ENCODE results near the gene GABBR2. TPM values are rescaled to one million over a fixed set of nuclear protein-coding genes. Genes with fewer than 3 reads are reported as not detected.

The GABBR2 gene
- total and polyA plus RNA-seq, 2 of the 8 experiments (the other 6 are each of a cell fraction or from before 2014, with no cell fraction given) = 0.50 to 1.2 TPM

GRCh38 chr9:98375138-98375726, 333.5 kb downstream of the GABBR2 start:
- POLR2A ChIA-PET (ENCODE audit: partially characterized antibody) = no interaction called here
- no peak overlapping the region for H3K27ac ChIP-seq (ENCODE audit: low read depth, low read length)
- FAIRE-seq = no peak
- TF ChIP-seq CBX8 (IDR thresholded peaks at IDR 0.05; ENCODE audit: borderline replicate concordance, low read depth, low read length) (no peak), POU5F1 (IDR thresholded peaks at IDR 0.05; ENCODE audit: low read depth, low read length) (no peak), MAX (IDR thresholded peaks at IDR 0.05) (no peak), GTF2F1 (IDR thresholded peaks at IDR 0.05; ENCODE audit: borderline replicate concordance, low read depth, low read length) (no peak), TAF7 (optimal IDR thresholded peaks at IDR 0.05; ENCODE audit: borderline replicate concordance, low read depth, low read length) (no peak), TBP (IDR thresholded peaks at IDR 0.05; ENCODE audit: low read depth, low read length) (no peak), JUND (IDR thresholded peaks at IDR 0.05; ENCODE audit: low read length) (no peak), RXRA (IDR thresholded peaks at IDR 0.05; ENCODE audit: insufficient read depth, low read depth, low read length) (no peak), BCL11A (IDR thresholded peaks at IDR 0.05; ENCODE audit: low read depth in 2 of 2, low read length in 2 of 2) (no peak)

More at GRCh38 chr9:98375138-98375726, 333.5 kb downstream of the GABBR2 start:
- H3K14ac ChIP-seq (ENCODE audit: insufficient read length) = no peak overlapping the region
- CTCF ChIA-PET (ENCODE audit: partially characterized antibody) = interaction anchor here (0.8 to 2.9 kb wide), 3 partner anchors 10 to 59 kb away, joined by 4 to 12 read pairs (median 7); no protein-coding TSS in a partner anchor
- H2BK15ac ChIP-seq (ENCODE audit: low read length) = no peak overlapping the region
- H3K9ac ChIP-seq (replicated peaks in 1 of 4; ENCODE audit: extremely low read depth in 1 of 4, low read depth in 3 of 4, low read length in 3 of 4) = no peak overlapping the region; a peak in 1 of 7 replicates
- no peak overlapping the region for H3K4ac ChIP-seq (replicated peaks; ENCODE audit: insufficient read length, low read depth, low read length)
- no peaks in the 10 kb centered on the region for H3K36me3 ChIP-seq (ENCODE audit: control insufficient read depth in 2 of 4, insufficient read depth in 4 of 4, low read length in 3 of 4)
- no peaks in the 10 kb centered on the region for H3K79me2 ChIP-seq (ENCODE audit: control insufficient read depth in 1 of 2, insufficient read depth in 2 of 2, low read length in 2 of 2)
- no peak overlapping the region for H4K91ac ChIP-seq (replicated peaks; ENCODE audit: insufficient read length, low read length)
- H4K20me1 ChIP-seq (replicated peaks in 1 of 2; ENCODE audit: control insufficient read depth in 1 of 2, insufficient read depth in 2 of 2, low read length in 2 of 2) = no peaks in the 10 kb centered on the region
- H3K23me2 ChIP-seq (ENCODE audit: low read depth, low read length) = no peaks in the 10 kb centered on the region
- WGBS, 2 experiments (ENCODE audit: extremely low coverage in 1 of 2, insufficient coverage in 1 of 2, insufficient read length in 1 of 2, insufficient replicate concordance in 2 of 2, low coverage in 1 of 2, low lambda C conversion rate in 2 of 2, missing lambda C conversion rate in 1 of 2) = 87% methylated on average over 3 of the region's 3 CpGs; no CpG with 5 or more reads in 1 of the 2 experiments
- no peak overlapping the region for H2BK120ac ChIP-seq (replicated peaks; ENCODE audit: low read depth, low read length)
- H2BK20ac ChIP-seq (ENCODE audit: low read length) = no peak overlapping the region
- no peak overlapping the region for H3K23ac ChIP-seq (ENCODE audit: insufficient read length)
- H4K5ac ChIP-seq (ENCODE audit: insufficient read length, low read depth, low read length) = no peak overlapping the region
- no peak overlapping the region for H3K56ac ChIP-seq (replicated peaks; ENCODE audit: insufficient read length, low read depth, low read length)
- no peak overlapping the region for H2BK5ac ChIP-seq (ENCODE audit: low read depth, low read length)
- no peak overlapping the region for H3K4me2 ChIP-seq (ENCODE audit: insufficient read depth in 1 of 2, low read depth in 2 of 2, low read length in 2 of 2)
- H3K18ac ChIP-seq (ENCODE audit: extremely low read depth, low read length) = no peak overlapping the region
- H3K27me3 ChIP-seq (replicated peaks in 1 of 4; ENCODE audit: control insufficient read depth in 3 of 4, extremely low read depth in 1 of 4, insufficient read depth in 3 of 4, low read length in 3 of 4) = no peaks in the 10 kb centered on the region
- H2AK5ac ChIP-seq (ENCODE audit: low read depth, low read length) = no peak overlapping the region
- no peaks in the 10 kb centered on the region for H3K79me1 ChIP-seq (ENCODE audit: low read depth, low read length)
- H3K9me3 ChIP-seq (ENCODE audit: insufficient read depth in 2 of 2, low read depth in 1 of 2, low read length in 1 of 2) = no peaks in the 10 kb centered on the region
- H4K8ac ChIP-seq (ENCODE audit: extremely low read depth, insufficient read depth, low read length) = no peak overlapping the region
- peaks cover under 1 to 4% (median 4%) of the 10 kb centered on the region in 4 experiments; a peak in 5 of 7 replicates for H3K4me1 ChIP-seq (replicated peaks in 1 of 4; ENCODE audit: control insufficient read depth in 3 of 4, insufficient read depth in 4 of 4, low read length in 3 of 4)
- no peak overlapping the region for H2AFZ ChIP-seq (ENCODE audit: low read length)
- H2BK12ac ChIP-seq (ENCODE audit: low read depth, low read length) = no peak overlapping the region; the same call in 1 of the 2 replicates
- H3K4me3 ChIP-seq (ENCODE audit: extremely low read depth in 1 of 4, insufficient read depth in 2 of 4, low read depth in 3 of 4, low read length in 4 of 4) = no peak overlapping the region
- DNase-seq (ENCODE audit: low read depth in 1 of 2, low spot score in 2 of 2) = no peak

All from H1 (cell line).